H7 (cell line): ENCODE results near the gene ELFN1. TPM values are rescaled to one million over a fixed set of nuclear protein-coding genes. Genes with fewer than 3 reads are reported as not detected.

Experiments used
- DNase-seq: peaks from one replicate; pipeline ENCODE4 v3.0.0; 2012
- H3K27me3 ChIP-seq: 2 replicates; pipeline ENCODE4 v1.6.0; 2011; ENCODE audit warnings: mild to moderate bottlenecking, low read length; ENCODE audit not compliant: control insufficient read depth, insufficient read depth
- H3K36me3 ChIP-seq: replicated peaks from 2 replicates; pipeline ENCODE4 v1.5.1; 2011; ENCODE audit warnings: low read length; ENCODE audit not compliant: control insufficient read depth, insufficient read depth
- H3K4me3 ChIP-seq: 2 replicates; pipeline ENCODE4 v1.5.1; 2011; ENCODE audit warnings: low read depth, mild to moderate bottlenecking, control low read depth, low read length, moderate library complexity; ENCODE audit not compliant: insufficient read depth
- total RNA-seq: library from RNA; depleted of rRNA; stranded (reverse); fragments of >200 nt; shearing (Covaris generic); gene quantifications from 2 replicates; pipeline ENCODE4 v1.2.3, GENCODE V29; 2014

The ELFN1 gene
- total RNA-seq, 1 experiment from 2014 or later, result 16.0 TPM

GRCh38 chr7:1664711-1665548, 5.1 kb upstream of the ELFN1 start:
- peak; percentile 97 for DNase-seq
- Histone ChIP-seq H3K4me3 (peak overlapping the region; percentile 57), H3K36me3 (no peaks in the 10 kb centered on the region), H3K27me3 (peaks cover 61% of the 10 kb centered on the region)

- H3K36me3 ChIP-seq, result no peaks in the 10 kb centered on the region
These were observed 4.3 kb upstream of the ELFN1 start for GRCh38 chr7:1665549-1666316.

GRCh38 chr7:1666317-1666822, 3.7 kb upstream of the ELFN1 start:
- peaks cover 68% of the 10 kb centered on the region for H3K27me3 ChIP-seq
- DNase-seq, result peak; percentile 87
- no peaks in the 10 kb centered on the region for H3K36me3 ChIP-seq
- H3K4me3 ChIP-seq, result peak overlapping the region; percentile 42

More at GRCh38 chr7:1665549-1666316, 4.3 kb upstream of the ELFN1 start:
- H3K27me3 ChIP-seq, result peaks cover 63% of the 10 kb centered on the region
- DNase-seq, result peak; percentile 88
- peak overlapping the region; percentile 54 for H3K4me3 ChIP-seq

- H3K36me3 ChIP-seq, result no peaks in the 10 kb centered on the region
- DNase-seq, result peak; percentile 86
- peaks cover 70% of the 10 kb centered on the region for H3K27me3 ChIP-seq
- H3K4me3 ChIP-seq, result peak overlapping the region; percentile 42
These were observed 3.1 kb upstream of the ELFN1 start for GRCh38 chr7:1666823-1667565.

GRCh38 chr7:1667566-1668395, 2.3 kb upstream of the ELFN1 start:
- Histone ChIP-seq H3K36me3 (no peaks in the 10 kb centered on the region), H3K4me3 (peak overlapping the region; percentile 42), H3K27me3 (peaks cover 66% of the 10 kb centered on the region)
- DNase-seq, result peak; percentile 84

- H3K27me3 ChIP-seq, result peaks cover 59% of the 10 kb centered on the region
These were observed 1.5 kb upstream of the ELFN1 start for GRCh38 chr7:1668396-1669063.

GRCh38 chr7:1669064-1669951, 769 bp upstream of the ELFN1 start:
- DNase-seq, result peak; percentile 81
- Histone ChIP-seq H3K36me3 (no peaks in the 10 kb centered on the region), H3K27me3 (peaks cover 51% of the 10 kb centered on the region), H3K4me3 (peak overlapping the region; percentile 67)

More at GRCh38 chr7:1668396-1669063, 1.5 kb upstream of the ELFN1 start:
- Histone ChIP-seq H3K36me3 (no peaks in the 10 kb centered on the region), H3K4me3 (peak overlapping the region; percentile 67; the same call in 1 of the 2 replicates)
- peak; percentile 76 for DNase-seq

GRCh38 chr7:1670894-1671593, 967 bp downstream of the ELFN1 start:
- Histone ChIP-seq H3K36me3 (no peaks in the 10 kb centered on the region), H3K27me3 (peaks cover 43% of the 10 kb centered on the region), H3K4me3 (peak overlapping the region; percentile 67)
- DNase-seq, result no peak

- no peak overlapping the region for H3K4me3 ChIP-seq
- DNase-seq, result peak; percentile 73
- H3K27me3 ChIP-seq, result peaks cover 36% of the 10 kb centered on the region
- H3K36me3 ChIP-seq, result no peaks in the 10 kb centered on the region
These were observed 1.7 kb downstream of the ELFN1 start for GRCh38 chr7:1671594-1672451.

GRCh38 chr7:1672851-1673486, 2.9 kb downstream of the ELFN1 start:
- Histone ChIP-seq H3K27me3 (peaks cover 24% of the 10 kb centered on the region), H3K36me3 (no peaks in the 10 kb centered on the region), H3K4me3 (no peak overlapping the region)
- DNase-seq, result no peak

- H3K4me3 ChIP-seq, result no peak overlapping the region
- H3K27me3 ChIP-seq, result peaks cover 17% of the 10 kb centered on the region
- peak; percentile 30 for DNase-seq
- H3K36me3 ChIP-seq, result no peaks in the 10 kb centered on the region
These were observed 3.6 kb downstream of the ELFN1 start for GRCh38 chr7:1673581-1674118.
